Measurements from ENCODE around the gene GRM4.

The GRM4 gene

GRCh38 chr6:34079899-34080298, 66.0 kb downstream of the GRM4 start:
- H3K27me3 ChIP-seq = no peaks in the 10 kb centered on the region
- H4K20me1 ChIP-seq = peaks cover 30% of the 10 kb centered on the region
- H3K9ac ChIP-seq = no peak overlapping the region
- H3K27ac ChIP-seq = no peak overlapping the region
- TF ChIP-seq Cebpa-rat (IDR thresholded peaks at IDR 0.05) = no peak
- no peak overlapping the region for H3K4me3 ChIP-seq
- no peaks in the 10 kb centered on the region for H3K9me3 ChIP-seq
- H3K4me2 ChIP-seq = peak overlapping the region; percentile 83
- no peaks in the 10 kb centered on the region for H3K36me3 ChIP-seq
- peaks cover 52% of the 10 kb centered on the region for H3K4me1 ChIP-seq

- Histone ChIP-seq H3K27me3 (no peaks in the 10 kb centered on the region), H3K36me3 (no peaks in the 10 kb centered on the region), H3K4me3 (no peak overlapping the region), H3K4me2 (no peak overlapping the region), H4K20me1 (peaks cover 11% of the 10 kb centered on the region), H3K4me1 (peaks cover 22% of the 10 kb centered on the region), H3K9me3 (no peaks in the 10 kb centered on the region), H3K9ac (no peak overlapping the region), H3K27ac (no peak overlapping the region)
- no peak for TF ChIP-seq Cebpa-rat (IDR thresholded peaks at IDR 0.05)
These were observed 70.0 kb downstream of the GRM4 start for GRCh38 chr6:34075906-34076305.

- no peak overlapping the region for H3K9ac ChIP-seq
- H3K9me3 ChIP-seq = no peaks in the 10 kb centered on the region
- H3K4me1 ChIP-seq = peaks cover 21% of the 10 kb centered on the region
- H3K27ac ChIP-seq = no peak overlapping the region
- no peaks in the 10 kb centered on the region for H3K36me3 ChIP-seq
- no peak for TF ChIP-seq Cebpa-rat (IDR thresholded peaks at IDR 0.05)
- H4K20me1 ChIP-seq = peaks cover 8% of the 10 kb centered on the region; the same call in 1 of the 2 replicates
- no peaks in the 10 kb centered on the region for H3K27me3 ChIP-seq
- H3K4me2 ChIP-seq = no peak overlapping the region
- H3K4me3 ChIP-seq = no peak overlapping the region
These were observed 71.7 kb downstream of the GRM4 start for GRCh38 chr6:34074064-34074742.

- no peaks in the 10 kb centered on the region for H3K9me3 ChIP-seq
- no peak for TF ChIP-seq Cebpa-rat (IDR thresholded peaks at IDR 0.05)
These were observed 72.3 kb downstream of the GRM4 start for GRCh38 chr6:34073540-34073939.

GRCh38 chr6:34072727-34073126, 73.2 kb downstream of the GRM4 start:
- H3K4me3 ChIP-seq = no peak overlapping the region
- H3K9ac ChIP-seq = no peak overlapping the region
- H3K4me1 ChIP-seq = peaks cover 29% of the 10 kb centered on the region
- no peaks in the 10 kb centered on the region for H4K20me1 ChIP-seq
- H3K27me3 ChIP-seq = no peaks in the 10 kb centered on the region
- H3K4me2 ChIP-seq = no peak overlapping the region
- TF ChIP-seq Cebpa-rat (IDR thresholded peaks at IDR 0.05) = no peak
- no peaks in the 10 kb centered on the region for H3K36me3 ChIP-seq
- no peaks in the 10 kb centered on the region for H3K9me3 ChIP-seq
- no peak overlapping the region for H3K27ac ChIP-seq

More at GRCh38 chr6:34073540-34073939, 72.3 kb downstream of the GRM4 start:
- Histone ChIP-seq H3K4me3 (no peak overlapping the region), H3K36me3 (no peaks in the 10 kb centered on the region), H3K9ac (no peak overlapping the region), H3K27ac (no peak overlapping the region), H3K4me1 (peaks cover 28% of the 10 kb centered on the region), H3K27me3 (no peaks in the 10 kb centered on the region), H3K4me2 (no peak overlapping the region), H4K20me1 (peaks cover 2% of the 10 kb centered on the region; the same call in 1 of the 2 replicates)

GRCh38 chr6:34071884-34072379, 74.0 kb downstream of the GRM4 start:
- Histone ChIP-seq H3K4me2 (no peak overlapping the region), H3K4me3 (no peak overlapping the region), H3K4me1 (peaks cover 25% of the 10 kb centered on the region), H3K9ac (no peak overlapping the region), H3K9me3 (no peaks in the 10 kb centered on the region), H4K20me1 (no peaks in the 10 kb centered on the region), H3K36me3 (no peaks in the 10 kb centered on the region), H3K27ac (no peak overlapping the region), H3K27me3 (no peaks in the 10 kb centered on the region)
- TF ChIP-seq Cebpa-rat (IDR thresholded peaks at IDR 0.05) = no peak

- TF ChIP-seq Cebpa-rat (IDR thresholded peaks at IDR 0.05) = no peak
- Histone ChIP-seq H3K36me3 (no peaks in the 10 kb centered on the region), H3K9ac (no peak overlapping the region), H3K4me1 (peaks cover 24% of the 10 kb centered on the region), H4K20me1 (no peaks in the 10 kb centered on the region), H3K4me2 (no peak overlapping the region), H3K9me3 (no peaks in the 10 kb centered on the region), H3K27ac (no peak overlapping the region), H3K4me3 (no peak overlapping the region), H3K27me3 (no peaks in the 10 kb centered on the region)
These were observed 74.6 kb downstream of the GRM4 start for GRCh38 chr6:34071136-34071883.

- H3K9me3 ChIP-seq = no peaks in the 10 kb centered on the region
- no peak overlapping the region for H3K4me2 ChIP-seq
- H3K9ac ChIP-seq = no peak overlapping the region
- no peak overlapping the region for H3K27ac ChIP-seq
- H3K27me3 ChIP-seq = no peaks in the 10 kb centered on the region
- peaks cover 32% of the 10 kb centered on the region for H3K4me1 ChIP-seq
- H4K20me1 ChIP-seq = peaks cover 2% of the 10 kb centered on the region; the same call in 1 of the 2 replicates
- H3K4me3 ChIP-seq = no peak overlapping the region
- TF ChIP-seq Cebpa-rat (IDR thresholded peaks at IDR 0.05) = no peak
- H3K36me3 ChIP-seq = no peaks in the 10 kb centered on the region
These were observed 75.4 kb downstream of the GRM4 start for GRCh38 chr6:34070315-34071135.

GRCh38 chr6:34068462-34069044, 77.3 kb downstream of the GRM4 start:
- Histone ChIP-seq H3K27ac (no peak overlapping the region), H3K9ac (no peak overlapping the region), H3K4me3 (no peak overlapping the region), H3K36me3 (no peaks in the 10 kb centered on the region), H3K27me3 (no peaks in the 10 kb centered on the region), H3K4me1 (peaks cover 40% of the 10 kb centered on the region), H4K20me1 (peaks cover 9% of the 10 kb centered on the region; the same call in 1 of the 2 replicates), H3K9me3 (no peaks in the 10 kb centered on the region), H3K4me2 (peak overlapping the region; percentile 47; the same call in 1 of the 2 replicates)
- TF ChIP-seq Cebpa-rat (IDR thresholded peaks at IDR 0.05) = no peak

Data from BLaER1 (cell line).